MM.1S (cell line): Measurements from ENCODE around the gene GSTT4.

Experiments used
- DNase-seq: peaks from one replicate; pipeline ENCODE4 v3.0.0-alpha.2; 2015
- H2AFZ ChIP-seq: fragments of 300-600 bp; sonication (generic); 2 replicates; pipeline ENCODE4 v1.6.0; 2016; ENCODE audit warnings: antibody characterized with exemption, low read length
- H3F3A ChIP-seq: fragments of 300-600 bp; sonication (generic); 2 replicates; pipeline ENCODE4 v1.6.1; 2016; ENCODE audit warnings: mild to moderate bottlenecking, antibody characterized with exemption, low read length, moderate library complexity, mixed read lengths; ENCODE audit not compliant: insufficient read depth
- H3K27ac ChIP-seq: fragments of 300-600 bp; sonication (generic); 2 replicates; pipeline ENCODE4 v1.5.1; 2016; ENCODE audit warnings: mild to moderate bottlenecking, low read length
- H3K27me3 ChIP-seq: fragments of 300-600 bp; sonication (generic); replicated peaks from 2 replicates; pipeline ENCODE4 v1.6.0; 2016; ENCODE audit warnings: low read length; ENCODE audit not compliant: insufficient read depth
- H3K36me3 ChIP-seq: fragments of 300-600 bp; sonication (generic); replicated peaks from 2 replicates; pipeline ENCODE4 v1.6.1; 2016; ENCODE audit warnings: mild to moderate bottlenecking, low read length, mixed read lengths; ENCODE audit not compliant: insufficient read depth
- H3K4me1 ChIP-seq: fragments of 300-600 bp; sonication (generic); 2 replicates; pipeline ENCODE4 v1.6.1; 2016; ENCODE audit warnings: low read length, mixed read lengths
- H3K4me2 ChIP-seq: fragments of 300-600 bp; sonication (generic); 2 replicates; pipeline ENCODE4 v1.6.0; 2016; ENCODE audit warnings: low read depth, low read length
- H3K4me3 ChIP-seq: fragments of 300-600 bp; sonication (generic); 2 replicates; pipeline ENCODE4 v1.5.1; 2016; ENCODE audit warnings: low read length, mixed read lengths
- H3K79me2 ChIP-seq: fragments of 300-600 bp; sonication (generic); 2 replicates; pipeline ENCODE4 v1.6.1; 2016; ENCODE audit warnings: mixed run types, low read length, mixed read lengths
- H3K9ac ChIP-seq: fragments of 300-600 bp; sonication (generic); 2 replicates; pipeline ENCODE4 v1.6.1; 2016; ENCODE audit warnings: low read length, mixed read lengths
- H3K9me2 ChIP-seq: fragments of 300-600 bp; sonication (generic); replicated peaks from 2 replicates; pipeline ENCODE4 v1.6.1; 2016; ENCODE audit warnings: mild to moderate bottlenecking, low read length, mixed read lengths; ENCODE audit not compliant: insufficient read depth
- H3K9me3 ChIP-seq: fragments of 300-600 bp; sonication (generic); replicated peaks from 2 replicates; pipeline ENCODE4 v1.6.1; 2016; ENCODE audit warnings: mild to moderate bottlenecking, low read length, mixed read lengths; ENCODE audit not compliant: insufficient read depth
- H4K20me1 ChIP-seq: fragments of 300-600 bp; sonication (generic); 2 replicates; pipeline ENCODE4 v1.6.1; 2016; ENCODE audit warnings: mild to moderate bottlenecking, low read length, moderate library complexity, mixed read lengths; ENCODE audit not compliant: insufficient read depth
- CTCF ChIP-seq: fragments of 300-600 bp; sonication (generic); IDR thresholded peaks from 2 replicates; pipeline ENCODE4 v1.5.1; 2016; ENCODE audit warnings: antibody characterized with exemption, low read length, mixed read lengths
- EZH2 ChIP-seq: fragments of 300-600 bp; sonication (generic); optimal IDR thresholded peaks from 2 replicates; pipeline ENCODE3; 2017; ENCODE audit warnings: low read depth, mild to moderate bottlenecking, antibody characterized with exemption, low read length, mixed read lengths
- EZH2phosphoT487 ChIP-seq: fragments of 300-600 bp; sonication (generic); IDR thresholded peaks from 2 replicates; pipeline ENCODE4 v1.6.1; 2018; ENCODE audit warnings: antibody characterized with exemption, low read length

Gene GSTT4

GRCh38 chr22:24033731-24034130 lies 28.5 kb upstream of the GSTT4 start:
- Histone ChIP-seq H3F3A (no peaks in the 10 kb centered on the region), H3K27me3 (no peaks in the 10 kb centered on the region), H2AFZ (no peak overlapping the region), H3K9me3 (no peaks in the 10 kb centered on the region), H3K79me2 (peaks cover 58% of the 10 kb centered on the region), H3K9ac (no peak overlapping the region), H3K4me3 (no peak overlapping the region), H3K9me2 (no peaks in the 10 kb centered on the region), H3K27ac (no peak overlapping the region), H4K20me1 (no peaks in the 10 kb centered on the region), H3K36me3 (no peaks in the 10 kb centered on the region; the same call in 1 of the 2 replicates), H3K4me1 (no peaks in the 10 kb centered on the region), H3K4me2 (no peak overlapping the region)
- DNase-seq: no peak
- TF ChIP-seq EZH2: no peak
- no peak for TF ChIP-seq EZH2phosphoT487
- TF ChIP-seq CTCF: no peak

- peaks cover 84% of the 10 kb centered on the region for H3K79me2 ChIP-seq
- H3F3A ChIP-seq: no peaks in the 10 kb centered on the region
- H2AFZ ChIP-seq: no peak overlapping the region
- H3K4me2 ChIP-seq: no peak overlapping the region
- no peaks in the 10 kb centered on the region for H3K9me3 ChIP-seq
- no peak for TF ChIP-seq EZH2phosphoT487
- TF ChIP-seq CTCF: no peak
- no peak for TF ChIP-seq EZH2
- H3K4me3 ChIP-seq: no peak overlapping the region
- no peak overlapping the region for H3K9ac ChIP-seq
- no peaks in the 10 kb centered on the region for H3K9me2 ChIP-seq
- H3K36me3 ChIP-seq: no peaks in the 10 kb centered on the region
- no peaks in the 10 kb centered on the region for H3K4me1 ChIP-seq
- no peak overlapping the region for H3K27ac ChIP-seq
- H3K27me3 ChIP-seq: no peaks in the 10 kb centered on the region
- DNase-seq: no peak
- H4K20me1 ChIP-seq: no peaks in the 10 kb centered on the region
Measured at GRCh38 chr22:24030186-24030702, 25.0 kb upstream of the GSTT4 start.

GRCh38 chr22:24029304-24029703 lies 24.1 kb upstream of the GSTT4 start:
- H3K79me2 ChIP-seq: peaks cover 84% of the 10 kb centered on the region

More at GRCh38 chr22:24029304-24029703, 24.1 kb upstream of the GSTT4 start:
- Histone ChIP-seq H3K9me2 (no peaks in the 10 kb centered on the region), H3K27me3 (no peaks in the 10 kb centered on the region), H3K36me3 (no peaks in the 10 kb centered on the region), H3K9ac (no peak overlapping the region), H3K9me3 (no peaks in the 10 kb centered on the region), H3F3A (no peaks in the 10 kb centered on the region), H3K4me3 (no peak overlapping the region), H2AFZ (no peak overlapping the region), H3K4me2 (no peak overlapping the region), H4K20me1 (no peaks in the 10 kb centered on the region), H3K4me1 (no peaks in the 10 kb centered on the region), H3K27ac (no peak overlapping the region)
- DNase-seq: no peak
- no peak for TF ChIP-seq EZH2phosphoT487
- TF ChIP-seq EZH2: no peak
- TF ChIP-seq CTCF: no peak
